Measurements from ENCODE around the gene DHCR24.

The DHCR24 gene

DNA sequence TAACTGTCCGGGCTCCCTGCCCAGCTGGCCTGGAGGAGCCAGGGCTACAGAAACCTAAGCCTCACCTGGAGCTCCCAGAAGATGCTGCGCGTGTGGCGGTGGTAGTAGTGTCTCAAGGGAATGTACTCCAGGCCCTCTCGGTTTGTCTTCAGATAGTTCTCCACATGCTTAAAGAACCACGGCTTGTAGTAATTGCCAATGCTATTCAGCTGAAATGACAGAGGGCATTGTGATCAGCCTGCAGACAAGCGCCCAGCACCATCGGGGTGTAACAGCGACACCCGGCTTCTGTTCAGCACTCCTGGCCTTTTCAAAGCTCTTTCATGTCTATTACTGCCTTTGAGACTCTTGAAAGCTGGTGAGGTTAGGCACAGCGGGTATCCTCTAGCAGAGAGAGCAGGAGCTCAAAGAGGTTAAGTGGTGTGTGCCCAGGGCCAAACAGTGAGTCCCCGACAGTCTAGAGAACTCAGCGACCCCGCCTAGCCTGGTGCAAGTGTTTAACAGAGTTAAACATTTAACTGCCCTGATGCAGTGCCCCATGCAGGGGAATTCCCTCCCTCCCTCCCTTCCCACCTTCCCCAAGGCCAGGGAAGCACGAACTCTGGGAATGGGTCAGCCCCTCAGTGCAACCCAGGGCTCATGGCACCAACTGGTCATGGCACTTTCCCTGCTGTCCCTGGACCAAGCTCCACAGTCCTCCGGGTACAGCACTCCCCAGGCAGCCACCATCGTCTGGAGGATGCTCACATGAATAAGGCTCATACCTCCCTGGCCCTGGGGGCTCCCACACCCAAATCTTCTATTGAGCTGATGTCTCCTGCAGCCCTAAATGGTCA lies 21.5 kb downstream of the DHCR24 start:
- DNase-seq (ENCODE audit: low read depth): no peak

DNA sequence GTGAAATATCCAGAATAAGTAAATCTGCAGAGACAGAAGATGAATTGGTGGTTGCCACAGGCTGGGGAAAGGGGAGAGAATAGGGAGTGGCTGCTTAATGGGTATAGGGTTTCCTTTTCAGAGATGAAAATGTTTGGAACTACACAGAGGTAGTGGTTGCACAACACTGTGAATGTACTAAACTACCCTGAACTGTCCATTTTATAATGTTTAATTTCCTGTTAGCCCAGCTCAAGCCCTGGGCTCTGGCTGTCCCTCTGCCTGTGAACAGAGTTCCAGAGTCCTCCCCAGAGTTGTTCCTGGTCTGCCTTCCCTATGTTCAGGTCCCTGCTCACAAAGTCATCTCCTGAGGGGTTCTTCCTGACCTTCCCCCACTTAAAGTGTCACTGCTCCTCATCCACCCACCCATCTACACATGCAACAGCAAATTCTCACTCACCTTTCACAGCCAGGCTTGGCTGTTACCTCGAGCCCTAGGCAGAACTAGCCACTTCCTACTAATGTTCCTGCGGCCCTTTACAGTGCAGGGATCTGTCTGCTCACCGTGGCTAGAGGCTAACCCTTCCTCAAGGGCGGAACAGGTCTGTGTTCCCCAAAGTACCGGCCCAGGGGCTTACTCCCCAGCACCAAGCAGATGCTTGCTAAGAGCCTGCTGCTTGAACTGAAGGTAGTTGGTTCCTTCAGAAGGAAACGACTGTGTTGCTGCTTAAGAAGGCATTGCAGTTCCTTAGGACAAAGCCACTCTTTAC lies 22.4 kb downstream of the DHCR24 start:
- DNase-seq (ENCODE audit: low read depth): no peak

DNA sequence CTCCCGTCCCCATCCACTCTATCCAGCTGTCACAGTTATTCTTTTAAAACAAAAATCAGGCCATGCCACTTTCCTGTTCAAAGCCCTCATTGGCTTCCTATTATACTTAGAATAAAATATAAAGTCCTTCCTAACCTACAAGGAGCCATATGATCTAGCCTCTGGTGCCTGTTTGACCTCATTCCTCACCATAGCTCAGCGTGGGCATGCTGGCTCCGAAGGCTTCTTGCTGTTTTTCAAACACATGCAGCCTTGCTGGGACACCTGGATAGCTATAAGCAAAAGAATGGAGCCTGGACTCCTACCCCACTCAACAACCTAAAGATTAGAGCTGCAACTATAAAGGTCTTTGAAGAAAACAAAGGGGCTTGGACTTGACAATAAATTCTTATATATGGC lies 23.7 kb downstream of the DHCR24 start:
- no peak for DNase-seq (ENCODE audit: low read depth)

DNA sequence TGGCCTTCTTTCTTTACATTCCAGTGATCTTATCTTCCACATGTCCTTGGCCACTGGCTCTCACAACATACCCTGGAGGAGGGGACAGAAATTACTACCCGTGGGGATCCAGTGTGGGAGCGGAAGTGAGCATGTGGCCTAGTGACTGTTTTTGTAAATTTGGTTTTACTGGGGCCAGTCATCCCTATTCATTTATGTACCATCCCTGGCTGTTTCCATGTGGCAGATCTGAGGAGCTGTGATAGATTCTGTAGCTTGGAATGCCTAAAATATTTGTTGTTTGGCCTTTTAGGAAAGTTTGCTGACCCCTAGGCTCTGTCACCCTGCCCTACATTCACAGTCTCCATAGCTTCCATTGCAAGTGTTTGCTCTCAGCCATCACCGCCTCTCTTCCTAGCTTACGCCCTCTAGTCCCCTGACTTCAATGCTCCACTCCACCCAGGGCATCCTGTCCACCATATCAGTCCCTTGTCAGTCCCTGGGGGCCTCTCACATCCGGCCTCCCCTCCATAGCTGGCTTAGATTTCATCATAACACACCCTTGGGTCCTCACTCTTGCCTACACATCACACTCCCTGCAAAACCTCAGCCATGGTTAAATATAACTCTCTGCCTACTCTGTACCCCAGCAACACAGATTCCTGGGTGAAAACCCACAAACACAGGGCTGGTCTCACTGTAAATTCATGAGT lies 25.8 kb downstream of the DHCR24 start:
- DNase-seq (ENCODE audit: low read depth): no peak

DNA sequence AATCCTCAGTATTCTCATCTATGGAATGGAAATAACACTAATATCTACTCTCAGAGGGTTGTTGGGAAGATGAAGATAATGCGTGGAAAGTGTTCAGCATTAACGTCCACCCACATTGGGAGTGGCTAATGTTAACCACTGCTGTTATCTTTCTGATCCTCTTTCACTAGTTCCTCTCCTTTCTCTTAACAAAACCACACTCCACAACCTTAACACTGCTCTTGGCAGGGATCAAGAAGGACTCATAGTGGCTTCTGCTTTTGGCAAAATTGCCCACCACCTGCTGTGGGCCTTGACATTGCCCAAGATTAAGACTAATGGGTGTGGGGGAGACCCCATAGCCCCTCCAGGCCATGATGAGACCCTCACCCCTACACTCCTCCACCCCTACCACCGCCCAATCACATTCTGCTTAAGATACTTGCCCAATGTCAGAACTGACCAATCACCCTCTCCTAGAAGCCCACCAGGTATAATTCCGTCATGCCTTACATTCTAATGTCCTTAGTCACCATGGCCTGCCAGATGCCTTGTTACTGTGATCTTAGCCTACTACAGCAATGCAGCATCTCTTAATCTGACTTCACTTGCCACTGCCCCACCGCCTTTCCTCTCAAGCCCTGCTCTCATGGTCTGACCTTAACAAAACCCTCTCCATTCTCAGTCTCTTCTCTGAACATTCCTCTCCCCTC lies 27.1 kb downstream of the DHCR24 start:
- no peak for DNase-seq (ENCODE audit: low read depth)

DNA sequence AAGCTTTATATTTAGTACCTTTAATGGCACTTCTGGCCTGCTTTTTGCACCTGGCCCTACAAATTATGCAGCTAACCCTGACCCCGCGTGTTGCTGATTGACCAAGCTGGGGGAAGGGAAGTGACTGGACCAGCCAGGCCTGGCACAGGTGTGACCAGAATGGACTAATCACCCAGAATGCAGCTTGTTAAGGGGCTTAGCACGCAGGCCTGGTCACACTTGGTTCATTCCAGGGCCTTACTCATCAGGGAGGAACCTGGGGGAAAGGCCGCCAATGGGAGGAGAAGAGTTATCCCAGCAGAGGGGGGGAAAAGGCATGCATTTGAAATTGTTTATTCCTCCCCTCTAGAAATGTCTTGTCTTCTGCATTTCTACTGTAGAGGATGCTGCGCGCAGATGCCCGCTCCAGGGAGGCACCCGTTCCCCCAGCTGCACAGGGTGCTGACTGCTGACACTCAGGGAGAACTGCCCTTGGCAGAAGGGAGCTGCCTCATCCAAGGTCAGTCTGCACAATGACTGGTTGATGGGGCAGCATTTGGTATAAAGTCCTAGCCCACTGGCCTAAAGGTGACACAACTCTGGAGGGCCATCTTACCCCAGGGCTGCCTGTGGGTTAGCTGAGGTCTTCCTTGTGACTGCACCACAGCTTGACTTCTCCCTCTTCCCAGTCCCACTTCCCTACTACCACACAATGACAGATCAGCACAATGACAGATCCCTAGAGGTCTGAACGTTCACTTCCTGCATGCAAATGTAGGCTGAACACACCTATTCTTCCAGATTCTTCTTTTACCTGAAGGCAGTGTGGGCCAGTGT lies 29.0 kb downstream of the DHCR24 start:
- no peak for DNase-seq (ENCODE audit: low read depth)

DNA sequence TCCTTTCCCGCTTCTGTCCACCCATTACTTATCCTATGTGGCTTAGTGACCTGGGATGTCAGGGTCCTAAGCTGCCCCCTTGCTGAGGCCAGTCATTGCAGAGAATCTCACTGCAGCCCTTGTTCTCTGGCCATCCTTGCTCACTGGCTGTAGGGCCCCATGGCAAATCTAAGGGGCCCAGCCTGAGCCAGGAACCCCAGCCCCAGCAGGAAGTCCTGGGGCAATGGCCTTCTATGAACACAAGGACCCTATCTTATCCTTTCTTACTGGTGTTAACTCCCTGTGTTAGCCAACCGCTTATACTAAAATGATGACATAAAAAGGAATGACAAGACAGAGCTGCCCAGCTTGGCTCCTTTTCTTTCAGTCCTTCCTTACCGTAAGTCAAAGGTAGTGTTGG lies 29.9 kb downstream of the DHCR24 start:
- DNase-seq (ENCODE audit: low read depth): no peak

DNA sequence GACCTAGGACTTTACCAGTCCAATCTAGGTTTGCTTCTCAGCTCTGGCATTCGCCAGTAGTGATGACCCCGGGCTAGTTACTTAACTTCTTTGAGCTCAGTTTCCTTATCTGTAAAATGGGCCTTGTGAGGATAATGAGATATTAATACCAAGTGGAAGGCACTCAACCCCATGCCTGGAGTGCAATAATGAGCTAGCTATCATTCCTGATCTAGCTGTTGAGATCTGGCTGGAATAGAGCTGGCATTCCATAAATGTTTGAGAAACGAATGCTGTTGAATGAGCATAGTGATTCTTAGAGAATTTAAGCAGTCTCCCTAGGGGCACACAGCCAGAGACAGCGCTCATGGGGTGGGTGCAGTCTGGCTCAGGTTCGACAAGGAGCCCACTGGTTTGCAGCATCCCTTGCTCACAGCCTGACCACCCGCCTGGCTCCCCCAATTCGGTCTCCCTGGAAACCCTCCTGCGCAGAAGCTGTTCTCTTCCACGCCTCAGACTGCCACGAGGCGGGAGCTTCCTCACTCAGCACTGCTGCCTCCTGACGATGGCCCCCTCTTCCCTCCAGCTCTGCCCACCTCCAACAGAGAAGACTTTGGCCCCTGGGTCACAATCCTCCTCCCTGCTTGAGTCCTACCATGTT lies 32.5 kb downstream of the DHCR24 start:
- DNase-seq (ENCODE audit: low read depth): no peak

DNA sequence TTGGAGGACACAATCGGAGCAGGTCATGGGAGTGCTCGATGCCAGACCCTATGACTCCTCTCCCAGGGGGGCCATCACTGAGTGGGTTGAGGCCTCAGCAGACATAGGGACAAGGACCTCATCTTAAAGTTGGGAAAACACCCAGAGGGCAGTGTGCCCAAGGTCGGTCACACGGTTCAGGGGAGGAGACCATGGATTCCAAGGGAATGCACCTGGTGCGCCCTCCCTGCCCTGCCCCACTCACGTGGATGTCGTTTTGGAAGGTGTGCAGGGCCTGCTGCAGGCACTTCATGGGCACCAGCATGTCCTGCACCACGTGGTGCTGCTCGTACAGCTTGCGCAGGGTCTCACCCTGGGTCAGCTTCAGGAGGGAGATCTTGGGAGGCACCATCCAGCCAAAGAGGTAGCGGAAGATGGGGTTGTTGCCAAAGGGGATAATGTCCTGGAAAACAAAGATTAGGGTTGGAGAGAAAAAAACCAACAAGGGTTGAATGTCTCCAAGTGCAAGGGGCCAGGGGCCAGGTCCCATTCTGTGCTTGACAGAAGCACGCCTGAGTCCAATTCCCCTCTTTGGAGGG lies 33.1 kb downstream of the DHCR24 start:
- DNase-seq (ENCODE audit: low read depth): no peak

DNA sequence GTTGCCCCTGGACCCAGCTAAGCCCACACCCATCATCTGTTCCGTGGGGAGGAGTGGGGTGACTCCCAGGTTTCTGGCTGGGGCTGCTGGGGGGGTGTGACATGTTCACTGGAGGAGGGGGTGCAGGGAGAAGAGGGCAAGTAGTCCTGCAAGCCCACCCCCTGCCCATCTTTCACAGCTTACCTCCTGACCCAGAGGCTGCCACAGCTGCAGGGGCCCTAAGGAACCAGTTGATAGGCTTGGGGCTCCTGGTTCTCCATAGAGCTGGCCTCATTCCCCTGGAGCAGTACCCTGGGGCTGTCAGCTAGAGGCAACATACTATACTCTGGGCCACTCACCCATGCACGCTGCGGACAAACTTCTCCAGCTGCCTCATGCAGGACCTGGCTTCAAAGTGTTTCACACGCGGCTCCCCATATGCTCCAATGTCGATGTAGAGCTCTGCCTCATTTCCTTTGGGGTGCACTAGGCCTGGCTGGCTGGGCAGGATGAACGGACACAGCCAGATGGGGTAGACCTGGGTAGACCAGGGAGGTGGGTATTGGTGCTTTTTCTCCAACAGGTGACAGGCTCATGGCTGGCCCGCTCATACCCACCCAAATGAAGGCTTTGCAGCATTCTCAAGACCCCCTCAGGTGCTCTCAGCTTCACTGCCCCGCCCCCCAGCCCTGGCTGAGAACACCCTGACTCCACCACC lies 33.8 kb downstream of the DHCR24 start:
- no peak for DNase-seq (ENCODE audit: low read depth)

DNA sequence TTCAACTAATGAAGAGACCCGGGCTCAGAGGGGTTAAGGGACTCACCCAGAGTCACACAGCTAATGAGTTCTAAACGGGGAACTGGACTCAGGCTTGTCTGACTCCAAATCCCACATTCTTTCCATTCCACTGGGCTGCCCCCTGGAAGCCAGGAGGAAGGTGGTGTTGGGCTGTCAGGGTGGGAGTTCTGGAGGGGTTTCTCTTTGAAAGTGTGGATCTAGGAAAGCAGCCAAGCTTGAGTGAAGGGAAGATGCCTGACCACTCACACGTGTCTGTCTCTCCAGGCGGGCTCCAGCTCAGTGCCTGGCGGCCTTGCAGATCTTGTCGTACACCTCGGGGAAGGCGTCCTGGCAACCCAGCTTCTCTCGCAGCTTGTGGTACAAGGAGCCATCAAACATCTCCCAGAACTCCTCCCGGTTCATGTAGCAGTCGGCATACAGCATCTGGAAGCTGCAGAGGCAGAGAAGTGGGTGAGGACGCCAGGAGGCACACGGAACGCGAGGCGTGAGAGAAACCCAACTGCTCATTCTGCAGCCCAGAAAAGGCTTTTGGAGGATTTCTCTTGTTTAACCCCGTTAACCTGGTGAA lies 35.0 kb downstream of the DHCR24 start:
- DNase-seq (ENCODE audit: low read depth): no peak

DNA sequence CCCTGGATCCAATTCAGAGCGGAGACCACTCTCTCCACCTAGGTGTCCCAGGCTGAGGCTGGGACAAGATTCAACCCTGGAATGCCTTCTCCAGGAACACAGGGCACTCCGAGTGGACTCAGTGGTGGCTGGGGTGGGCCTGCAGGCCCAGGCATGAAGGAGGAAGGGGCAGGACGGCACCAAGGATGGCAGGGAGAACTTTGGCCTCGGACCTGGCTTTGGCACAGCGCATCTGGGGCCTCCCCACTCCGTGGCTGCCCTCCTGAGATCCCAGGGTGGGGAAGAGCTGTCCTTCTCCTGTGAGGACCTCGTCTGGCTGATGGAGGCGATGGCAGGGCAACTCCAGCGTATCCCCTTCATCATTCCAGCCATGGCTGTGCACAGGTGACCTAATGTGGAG lies 35.6 kb downstream of the DHCR24 start:
- DNase-seq (ENCODE audit: low read depth): no peak

DNA sequence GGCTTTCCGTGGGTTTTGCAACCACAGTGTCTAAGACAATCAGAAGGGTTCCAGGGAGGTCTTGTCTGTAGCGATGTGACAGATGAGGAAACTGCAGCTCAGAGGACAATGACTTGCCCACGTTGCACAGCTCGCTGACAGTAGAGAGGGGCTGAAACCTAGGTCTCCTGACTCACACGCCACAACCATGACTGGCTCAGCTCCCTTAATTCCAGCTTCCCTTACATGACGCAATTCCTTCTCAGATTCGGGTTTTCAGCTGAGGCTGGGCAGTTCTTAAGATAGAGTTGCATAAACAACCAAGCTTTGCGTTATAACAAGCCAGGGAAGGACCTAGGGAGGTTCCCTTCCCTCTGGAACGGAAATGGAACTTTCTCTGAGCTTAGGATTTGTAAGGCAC lies 36.3 kb downstream of the DHCR24 start:
- no peak for DNase-seq (ENCODE audit: low read depth)

DNA sequence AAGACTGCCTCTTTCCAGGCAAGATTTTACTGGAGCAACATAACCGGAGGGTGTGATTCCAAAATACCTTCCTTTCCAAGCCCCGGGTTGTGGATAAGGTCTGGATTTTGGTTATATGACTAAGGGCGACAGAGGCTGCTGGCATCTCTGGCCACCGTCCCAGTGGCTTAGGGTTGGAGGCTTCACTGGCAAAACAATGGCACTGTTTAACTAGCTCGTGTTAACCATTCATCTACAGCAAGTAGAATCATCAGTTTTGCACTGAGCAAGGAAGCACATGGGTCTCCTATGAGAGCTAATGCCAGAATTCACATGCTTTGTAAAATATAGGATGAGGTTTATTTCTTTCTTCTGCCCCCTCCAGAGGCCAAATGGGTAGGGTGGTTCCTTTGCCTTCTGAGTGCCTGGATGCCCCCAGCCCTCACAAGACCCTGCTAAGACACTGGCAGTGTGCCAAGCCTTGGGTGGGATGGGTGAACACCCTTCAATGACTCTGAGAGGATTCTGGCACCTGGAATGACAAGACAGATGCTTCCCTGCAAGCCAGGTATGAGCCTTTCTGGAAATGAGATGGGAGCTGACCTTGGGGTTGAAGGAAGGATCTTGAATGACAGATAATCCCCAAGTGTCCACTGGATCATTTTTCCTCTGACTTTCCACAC lies 36.8 kb downstream of the DHCR24 start:
- DNase-seq (ENCODE audit: low read depth): no peak

DNA sequence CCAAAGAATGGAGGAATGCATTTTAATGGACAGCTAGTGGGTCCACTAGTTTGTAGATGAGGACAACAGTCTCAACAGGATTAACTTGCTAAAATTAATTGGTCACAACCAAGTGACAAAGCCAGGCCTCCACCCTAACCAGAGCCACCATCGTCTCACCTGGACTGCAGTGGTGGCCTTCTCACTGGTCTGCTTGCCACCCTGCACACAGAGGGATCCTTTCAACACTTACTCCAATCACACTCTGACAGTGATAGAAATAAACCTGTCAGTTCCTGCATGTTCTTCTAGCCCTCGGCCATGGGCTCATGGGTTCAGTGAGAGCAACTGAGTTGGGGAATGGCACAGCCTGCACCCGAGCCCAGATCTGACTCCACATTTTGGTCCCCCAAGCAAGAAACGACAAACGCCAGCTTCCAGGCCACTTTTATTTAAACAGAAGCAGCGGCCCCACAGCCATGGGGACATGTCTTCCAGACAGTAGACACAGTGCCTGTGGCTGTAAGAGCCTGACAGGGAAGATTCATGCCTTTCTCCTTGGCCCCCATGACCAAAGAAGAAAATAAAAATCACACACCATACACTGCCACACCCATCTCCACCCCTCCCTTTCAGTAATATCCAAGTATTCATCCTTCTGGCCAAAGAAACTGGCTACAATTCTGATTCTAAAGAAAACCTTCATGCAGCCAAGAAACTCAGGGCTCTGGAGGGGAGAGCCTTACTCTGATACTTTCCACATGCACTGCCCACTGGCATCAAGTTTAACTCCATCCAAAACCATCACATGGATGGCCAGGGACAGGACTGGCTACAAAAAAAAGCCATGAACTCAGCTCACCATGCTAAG lies 37.6 kb downstream of the DHCR24 start:
- DNase-seq (ENCODE audit: low read depth): no peak

DNA sequence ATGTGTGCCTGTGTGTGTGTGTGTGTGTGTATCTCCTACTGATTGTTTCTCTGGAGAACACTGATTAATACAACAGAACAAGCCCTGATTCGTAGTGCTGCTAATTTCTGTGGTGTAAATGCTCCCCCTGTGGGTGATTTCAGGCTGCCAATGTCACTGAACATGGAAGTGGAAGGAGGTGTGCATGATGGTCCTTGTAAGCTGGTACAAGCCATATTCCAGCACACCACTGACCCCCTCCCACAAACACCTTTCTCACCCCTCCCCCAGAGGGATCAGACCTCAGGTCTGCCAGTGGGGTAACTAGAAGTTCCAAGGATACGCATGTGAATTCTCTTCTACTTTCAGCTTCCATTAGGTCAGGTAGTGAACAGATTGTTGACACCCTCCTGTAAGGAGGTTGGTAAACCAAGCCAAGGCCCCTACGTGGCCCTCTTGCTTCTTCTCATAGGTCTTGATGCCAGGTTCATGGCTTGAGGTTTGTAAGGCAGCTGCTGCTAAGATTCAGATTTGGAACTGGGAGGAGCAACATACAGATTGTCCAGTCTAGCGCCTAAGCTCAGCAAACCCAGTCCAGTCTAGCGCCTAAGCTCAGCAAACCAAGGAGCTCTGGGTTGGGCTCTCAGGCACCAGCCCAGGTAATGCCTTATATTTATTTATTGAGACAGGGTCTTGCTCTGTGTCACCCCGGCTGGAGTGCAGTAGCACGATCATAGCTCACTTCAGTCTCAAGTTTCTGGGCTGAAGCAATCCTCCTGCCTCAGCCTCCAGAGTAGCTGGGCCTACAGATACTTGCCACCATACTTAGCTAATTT lies 38.7 kb downstream of the DHCR24 start:
- DNase-seq (ENCODE audit: low read depth): no peak

DNA sequence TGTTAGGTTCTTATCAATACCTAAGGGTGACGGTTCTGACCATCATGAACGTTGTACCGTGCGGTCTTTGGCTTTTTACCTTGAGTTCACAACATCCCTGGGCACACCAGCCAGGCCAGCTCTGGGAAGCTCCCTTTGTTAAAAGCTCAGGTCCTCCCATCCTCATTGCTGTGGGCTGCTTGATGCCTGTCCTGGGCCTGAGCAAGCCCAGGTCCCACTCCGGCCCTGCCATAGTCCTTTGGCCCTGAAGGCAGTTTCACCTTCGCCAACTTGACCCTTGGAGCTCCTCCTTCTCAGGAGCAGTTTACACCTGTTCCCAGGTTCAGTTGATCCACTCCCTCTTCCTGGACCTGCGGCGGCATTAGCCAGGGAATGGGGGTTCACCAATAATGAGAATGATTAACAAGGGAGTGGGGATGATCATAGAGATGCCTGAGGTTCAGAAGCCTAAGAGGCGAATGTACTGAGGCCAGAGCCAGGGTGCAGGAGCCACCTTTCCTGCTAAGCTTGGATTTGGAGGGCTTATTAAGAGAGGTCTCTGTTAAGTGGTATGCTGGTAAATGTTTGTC lies 40.2 kb downstream of the DHCR24 start:
- no peak for DNase-seq (ENCODE audit: low read depth)

Data from activated T-cell treated with anti-CD3 and anti-CD28 coated beads for 48 hours (primary cell).